ENCODE data around the gene DPY30. TPM values are rescaled to one million over a fixed set of nuclear protein-coding genes. Genes with fewer than 3 reads are reported as not detected.

Gene DPY30
- total and polyA plus RNA-seq, 2 experiments from 2014 or later, result 156 to 518 TPM

- Histone ChIP-seq H2AFZ (no peak overlapping the region), H3K36me3 (ENCODE audit: insufficient read depth) (no peaks in the 10 kb centered on the region), H3K4me3 (peak overlapping the region; percentile 93), H3K9me2 (ENCODE audit: insufficient read depth) (no peaks in the 10 kb centered on the region), H3K79me2 (replicated peaks; ENCODE audit: insufficient read depth) (peaks cover 49% of the 10 kb centered on the region), H3K27me3 (ENCODE audit: insufficient read depth) (no peaks in the 10 kb centered on the region), H3K27ac (ENCODE audit: low read depth) (no peak overlapping the region), H3K4me2 (peak overlapping the region; percentile 78), H4K20me1 (replicated peaks; ENCODE audit: insufficient read depth) (peaks cover 31% of the 10 kb centered on the region), H3K4me1 (ENCODE audit: insufficient read depth) (peaks cover 10% of the 10 kb centered on the region), H3F3A (replicated peaks; ENCODE audit: low read depth) (no peaks in the 10 kb centered on the region)
- peaks cover 15% of the 10 kb centered on the region for H3K36me3 Mint-ChIP-seq (ENCODE audit: low read depth)
- peak; percentile 5; the same call in 2 of the 3 replicates for ATAC-seq
- H3K27me3 Mint-ChIP-seq (ENCODE audit: insufficient read depth, low read depth, poor library complexity), result peaks cover 4% of the 10 kb centered on the region
- no peak overlapping the region for H3K27ac Mint-ChIP-seq
- H3K9me3 Mint-ChIP-seq, result no peaks in the 10 kb centered on the region
- H3K4me1 Mint-ChIP-seq, result peaks cover 39% of the 10 kb centered on the region
- no peak for TF ChIP-seq JUNB (IDR thresholded peaks at IDR 0.05; ENCODE audit: unreplicated experiment)
- TF ChIP-seq CREB1 (CRISPR knock-in tag; IDR thresholded peaks at IDR 0.05; ENCODE audit: low read depth), result no peak
- no peak for TF ChIP-seq POLR2AphosphoS5 (IDR thresholded peaks at IDR 0.05; ENCODE audit: low read depth)
- no peak for TF ChIP-seq NANOG (IDR thresholded peaks at IDR 0.05; ENCODE audit: borderline replicate concordance)
- no peak for TF ChIP-seq REST (IDR thresholded peaks at IDR 0.05; ENCODE audit: unreplicated experiment)
- DNase-seq (ENCODE audit: low spot score), result peak; percentile 50
- peak overlapping the region; percentile 94 for H3K4me3 Mint-ChIP-seq
These were observed 29.9 kb downstream of the DPY30 start for GRCh38 chr2:32009516-32010256.

GRCh38 chr2:32008805-32009515 is 30.6 kb downstream of the DPY30 start:
- no peaks in the 10 kb centered on the region for H3K27me3 ChIP-seq (ENCODE audit: insufficient read depth)
- H3K4me1 Mint-ChIP-seq, result peaks cover 39% of the 10 kb centered on the region
- DNase-seq (ENCODE audit: low spot score) (peak; percentile 19), ATAC-seq (no peak; the same call in 1 of the 3 replicates)
- H3K36me3 ChIP-seq (ENCODE audit: insufficient read depth), result no peaks in the 10 kb centered on the region
- peak overlapping the region; percentile 94 for H3K4me3 Mint-ChIP-seq
- peaks cover 10% of the 10 kb centered on the region for H3K4me1 ChIP-seq (ENCODE audit: insufficient read depth)
- peak overlapping the region; percentile 78 for H3K4me2 ChIP-seq
- peaks cover 56% of the 10 kb centered on the region for H3K79me2 ChIP-seq (replicated peaks; ENCODE audit: insufficient read depth)
- H3K27ac Mint-ChIP-seq, result no peak overlapping the region
- no peaks in the 10 kb centered on the region for H3F3A ChIP-seq (replicated peaks; ENCODE audit: low read depth)
- no peak overlapping the region for H3K27ac ChIP-seq (ENCODE audit: low read depth)
- peak overlapping the region; percentile 93 for H3K4me3 ChIP-seq
- peaks cover 4% of the 10 kb centered on the region for H3K27me3 Mint-ChIP-seq (ENCODE audit: insufficient read depth, low read depth, poor library complexity)
- H3K9me3 Mint-ChIP-seq, result no peaks in the 10 kb centered on the region
- H3K9me2 ChIP-seq (ENCODE audit: insufficient read depth), result no peaks in the 10 kb centered on the region
- peaks cover 31% of the 10 kb centered on the region for H4K20me1 ChIP-seq (replicated peaks; ENCODE audit: insufficient read depth)
- H2AFZ ChIP-seq, result no peak overlapping the region
- H3K36me3 Mint-ChIP-seq (ENCODE audit: low read depth), result peaks cover 10% of the 10 kb centered on the region
- no peak for TF ChIP-seq REST (IDR thresholded peaks at IDR 0.05; ENCODE audit: unreplicated experiment)
- TF ChIP-seq CREB1 (CRISPR knock-in tag; IDR thresholded peaks at IDR 0.05; ENCODE audit: low read depth), result no peak
- no peak for TF ChIP-seq CTCF (conservative IDR thresholded peaks at IDR 0.05; ENCODE audit: low read depth in 2 of 2)
